Mesenchymal stem cell (in vitro differentiated cells and primary cell): ENCODE results near the gene ADCY5.

Experiments
- DNase-seq: peaks from one replicate; pipeline ENCODE4 v3.0.0-alpha.2; 2013
- H2AFZ ChIP-seq: one replicate; pipeline ENCODE4 v1.6.1; 2013; ENCODE audit warnings: low read depth, mild to moderate bottlenecking, control low read depth, inconsistent platforms, low read length, moderate library complexity
- H2AK5ac ChIP-seq: 2 replicates; pipeline ENCODE4 v1.6.1; 2013; ENCODE audit warnings: low read length, moderate library complexity, mild to moderate bottlenecking, inconsistent platforms; ENCODE audit not compliant: severe bottlenecking
- H2BK120ac ChIP-seq: one replicate; pipeline ENCODE4 v1.6.1; 2013; ENCODE audit warnings: low read depth, mild to moderate bottlenecking, inconsistent platforms, low read length, moderate library complexity
- H2BK12ac ChIP-seq, 2 experiments: one replicate each; pipeline ENCODE4 v1.6.1; 2013; ENCODE audit warnings: inconsistent platforms in 2 of 2, low read length in 2 of 2, mild to moderate bottlenecking in 2 of 2, moderate library complexity in 2 of 2, control low read depth in 1 of 2
- H2BK15ac ChIP-seq: one replicate; pipeline ENCODE4 v1.6.1; 2013; ENCODE audit warnings: mild to moderate bottlenecking, low read depth, inconsistent platforms; ENCODE audit not compliant: poor library complexity, severe bottlenecking
- H2BK5ac ChIP-seq: 2 replicates; pipeline ENCODE4 v1.6.1; 2013; ENCODE audit warnings: low read depth, mild to moderate bottlenecking, low read length, control low read depth, inconsistent platforms; ENCODE audit not compliant: poor library complexity, severe bottlenecking
- H3K14ac ChIP-seq, 2 experiments: one replicate each; pipeline ENCODE4 v1.6.1; 2013; ENCODE audit warnings: inconsistent platforms in 2 of 2, low read length in 2 of 2, control low read depth in 1 of 2, mild to moderate bottlenecking in 1 of 2, moderate library complexity in 1 of 2
- H3K18ac ChIP-seq, 2 experiments: one replicate each; pipeline ENCODE4 v1.6.1; 2013; ENCODE audit warnings: inconsistent platforms in 2 of 2, low read length in 2 of 2, control low read depth in 1 of 2, low read depth in 1 of 2, mild to moderate bottlenecking in 1 of 2
- H3K23ac ChIP-seq, 2 experiments: one replicate each; pipeline ENCODE4 v1.6.1; 2013; ENCODE audit warnings: inconsistent platforms in 2 of 2, low read length in 2 of 2, mild to moderate bottlenecking in 2 of 2, moderate library complexity in 2 of 2, control low read depth in 1 of 2
- H3K27ac ChIP-seq: 2 replicates; pipeline ENCODE4 v1.5.1; 2013; ENCODE audit warnings: mild to moderate bottlenecking, moderate library complexity, low read length, control low read depth, inconsistent platforms; ENCODE audit not compliant: poor library complexity, severe bottlenecking
- H3K27me3 ChIP-seq, 2 experiments: 2 replicates each; pipeline versions ENCODE4 v1.6.1 to v1.7.0; 2013; ENCODE audit warnings: low read length in 2 of 2, mild to moderate bottlenecking in 2 of 2, moderate library complexity in 2 of 2, control low read depth in 1 of 2, inconsistent platforms in 1 of 2; ENCODE audit not compliant: control insufficient read depth in 1 of 2, insufficient read depth in 1 of 2
- H3K36me3 ChIP-seq, 2 experiments: 2 replicates each; pipeline versions ENCODE4 v1.6.1 to v1.7.0; 2013; ENCODE audit warnings: low read length in 2 of 2, control low read depth in 1 of 2, inconsistent platforms in 1 of 2, low read depth in 1 of 2, mild to moderate bottlenecking in 1 of 2; ENCODE audit not compliant: insufficient read depth in 2 of 2, control insufficient read depth in 1 of 2
- H3K4ac ChIP-seq, 2 experiments: one replicate each; pipeline ENCODE4 v1.6.1; 2013; ENCODE audit warnings: inconsistent platforms in 2 of 2, low read length in 2 of 2, mild to moderate bottlenecking in 2 of 2, moderate library complexity in 2 of 2, control low read depth in 1 of 2, low read depth in 1 of 2
- H3K4me1 ChIP-seq: 2 replicates; pipeline ENCODE4 v1.6.1; 2013; ENCODE audit warnings: low read depth, low read length, control low read depth; ENCODE audit not compliant: control insufficient read depth, insufficient read depth
- H3K4me2 ChIP-seq: 2 replicates; pipeline ENCODE4 v1.6.1; 2013; ENCODE audit warnings: low read length, mild to moderate bottlenecking, inconsistent platforms; ENCODE audit not compliant: poor library complexity, severe bottlenecking
- H3K4me3 ChIP-seq, 2 experiments: 2 replicates each; pipeline versions ENCODE4 v1.5.1 to v1.7.0; 2013; ENCODE audit warnings: low read length in 2 of 2, mild to moderate bottlenecking in 2 of 2, control low read depth in 1 of 2, low read depth in 1 of 2; ENCODE audit not compliant: insufficient read depth in 1 of 2
- H3K79me1 ChIP-seq: replicated peaks from 2 replicates; pipeline ENCODE4 v1.6.1; 2013; ENCODE audit warnings: mild to moderate bottlenecking, control low read depth, low read length, inconsistent platforms; ENCODE audit not compliant: poor library complexity, severe bottlenecking
- H3K9ac ChIP-seq: 2 replicates; pipeline ENCODE4 v1.7.0; 2013; ENCODE audit warnings: mild to moderate bottlenecking, low read length, moderate library complexity
- H3K9me3 ChIP-seq: 2 replicates; pipeline ENCODE4 v1.7.0; 2013; ENCODE audit warnings: mild to moderate bottlenecking, low read length; ENCODE audit not compliant: control insufficient read depth
- H4K8ac ChIP-seq: one replicate; pipeline ENCODE4 v1.6.1; 2013; ENCODE audit warnings: inconsistent platforms, mild to moderate bottlenecking, low read length, moderate library complexity
- H4K91ac ChIP-seq: one replicate; pipeline ENCODE4 v1.6.1; 2013; ENCODE audit warnings: mild to moderate bottlenecking, low read length, inconsistent platforms
- WGBS: methylation state at CpG from one replicate; pipeline ENCODE4 v1.1.7; 2013; ENCODE audit warnings: mixed read lengths; 5-methylcytosine and 5-hydroxymethylcytosine counted together

The ADCY5 gene

GRCh38 chr3:123261666-123262065 is 187.2 kb downstream of the ADCY5 start:
- H2BK120ac ChIP-seq = no peak overlapping the region
- WGBS = no CpG with 5 or more reads among the region's 3 CpGs
- H3K23ac ChIP-seq = no peak overlapping the region
- no peak overlapping the region for H2BK12ac ChIP-seq
- no peak overlapping the region for H4K91ac ChIP-seq
- H3K4me2 ChIP-seq = no peak overlapping the region
- H3K14ac ChIP-seq = no peak overlapping the region
- no peak overlapping the region for H3K4me3 ChIP-seq
- H3K27ac ChIP-seq = no peak overlapping the region
- H2AK5ac ChIP-seq = no peak overlapping the region
- no peaks in the 10 kb centered on the region for H3K9me3 ChIP-seq
- no peak overlapping the region for H2BK15ac ChIP-seq
- H3K79me1 ChIP-seq = no peaks in the 10 kb centered on the region
- no peak overlapping the region for H2BK5ac ChIP-seq
- no peak overlapping the region for H2AFZ ChIP-seq
- no peak overlapping the region for H3K4ac ChIP-seq
- no peaks in the 10 kb centered on the region for H3K4me1 ChIP-seq
- H3K27me3 ChIP-seq = no peaks in the 10 kb centered on the region
- DNase-seq = no peak
- peaks cover 3 to 32% of the 10 kb centered on the region in 2 experiments for H3K36me3 ChIP-seq
- H4K8ac ChIP-seq = no peak overlapping the region
- H3K18ac ChIP-seq = no peak overlapping the region
- H3K9ac ChIP-seq = no peak overlapping the region

GRCh38 chr3:123258811-123259420 is 190.0 kb downstream of the ADCY5 start:
- H3K9me3 ChIP-seq = no peaks in the 10 kb centered on the region
- 86% methylated on average over 2 of the region's 3 CpGs for WGBS

DNA sequence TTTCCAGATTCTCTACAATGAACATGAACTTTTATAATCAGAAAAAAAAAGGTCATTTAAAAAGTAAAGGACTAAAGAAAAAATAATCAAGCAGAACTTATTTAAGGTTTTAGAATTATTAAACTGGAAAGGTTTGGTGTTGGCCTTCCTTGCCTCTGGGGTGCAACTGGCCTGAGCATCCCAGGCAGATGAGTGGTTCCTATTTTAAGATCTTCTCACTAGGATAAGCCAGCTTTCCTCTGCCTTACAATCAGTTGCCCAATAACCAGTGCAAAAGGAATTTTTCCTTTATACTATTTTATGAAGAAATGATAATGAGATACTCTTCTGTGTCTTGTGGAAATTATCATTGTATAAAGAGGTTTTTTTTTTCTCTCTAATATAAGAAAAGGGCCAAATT is 190.5 kb downstream of the ADCY5 start:
- Histone ChIP-seq H3K23ac (no peak overlapping the region), H3K14ac (no peak overlapping the region), H2BK120ac (no peak overlapping the region), H2AK5ac (no peak overlapping the region), H3K4me2 (no peak overlapping the region), H2BK5ac (no peak overlapping the region), H3K9ac (peak overlapping the region; percentile 40), H3K36me3 (peaks cover 5 to 21% of the 10 kb centered on the region in 2 experiments), H3K79me1 (no peaks in the 10 kb centered on the region), H3K4me1 (no peaks in the 10 kb centered on the region), H4K91ac (no peak overlapping the region), H3K9me3 (no peaks in the 10 kb centered on the region), H2BK15ac (no peak overlapping the region), H3K27me3 (no peaks in the 10 kb centered on the region), H3K18ac (no peak overlapping the region), H3K4ac (no peak overlapping the region), H2BK12ac (no peak overlapping the region), H3K27ac (no peak overlapping the region), H3K4me3 (no peak overlapping the region), H4K8ac (no peak overlapping the region), H2AFZ (no peak overlapping the region)
- DNase-seq = no peak

More at GRCh38 chr3:123258811-123259420, 190.0 kb downstream of the ADCY5 start:
- Histone ChIP-seq H3K36me3 (peaks cover 3 to 22% of the 10 kb centered on the region in 2 experiments), H2BK12ac (no peak overlapping the region), H2BK5ac (no peak overlapping the region), H4K91ac (no peak overlapping the region), H3K79me1 (no peaks in the 10 kb centered on the region), H2BK15ac (no peak overlapping the region), H3K4me3 (no peak overlapping the region), H3K27ac (no peak overlapping the region), H2AFZ (no peak overlapping the region), H3K27me3 (no peaks in the 10 kb centered on the region), H2AK5ac (no peak overlapping the region), H3K4me2 (no peak overlapping the region), H3K4ac (no peak overlapping the region), H4K8ac (no peak overlapping the region), H3K23ac (no peak overlapping the region), H3K14ac (no peak overlapping the region), H2BK120ac (no peak overlapping the region), H3K4me1 (no peaks in the 10 kb centered on the region), H3K9ac (peak overlapping the region; percentile 40), H3K18ac (no peak overlapping the region)
- DNase-seq = peak; percentile 68

- no peak overlapping the region for H2BK15ac ChIP-seq
- WGBS = 60% methylated on average over 2 of the region's 2 CpGs
- no peak overlapping the region for H3K4ac ChIP-seq
- no peaks in the 10 kb centered on the region for H3K79me1 ChIP-seq
- no peak overlapping the region for H3K4me3 ChIP-seq
- no peak overlapping the region for H2BK12ac ChIP-seq
- H2AK5ac ChIP-seq = no peak overlapping the region
- no peak overlapping the region for H3K23ac ChIP-seq
- H3K9me3 ChIP-seq = no peaks in the 10 kb centered on the region
- no peak overlapping the region for H4K91ac ChIP-seq
- no peak overlapping the region for H4K8ac ChIP-seq
- H3K9ac ChIP-seq = no peak overlapping the region
- H3K27me3 ChIP-seq = no peaks in the 10 kb centered on the region
- H3K27ac ChIP-seq = no peak overlapping the region
- no peak overlapping the region for H3K4me2 ChIP-seq
- peak; percentile 16 for DNase-seq
- H3K36me3 ChIP-seq = peaks cover 7 to 17% of the 10 kb centered on the region in 2 experiments
- no peak overlapping the region for H3K18ac ChIP-seq
- no peaks in the 10 kb centered on the region for H3K4me1 ChIP-seq
- H2AFZ ChIP-seq = no peak overlapping the region
- no peak overlapping the region for H3K14ac ChIP-seq
- no peak overlapping the region for H2BK5ac ChIP-seq
- H2BK120ac ChIP-seq = no peak overlapping the region
These were observed 192.6 kb downstream of the ADCY5 start for GRCh38 chr3:123256256-123256655.
